Measurements from ENCODE around the gene DDR2. TPM values are rescaled to one million over a fixed set of nuclear protein-coding genes. Genes with fewer than 3 reads are reported as not detected.

DDR2 gene
- total and polyA plus RNA-seq, 12 donors = 5.1 to 32.0 (median 20.8) TPM

DNA sequence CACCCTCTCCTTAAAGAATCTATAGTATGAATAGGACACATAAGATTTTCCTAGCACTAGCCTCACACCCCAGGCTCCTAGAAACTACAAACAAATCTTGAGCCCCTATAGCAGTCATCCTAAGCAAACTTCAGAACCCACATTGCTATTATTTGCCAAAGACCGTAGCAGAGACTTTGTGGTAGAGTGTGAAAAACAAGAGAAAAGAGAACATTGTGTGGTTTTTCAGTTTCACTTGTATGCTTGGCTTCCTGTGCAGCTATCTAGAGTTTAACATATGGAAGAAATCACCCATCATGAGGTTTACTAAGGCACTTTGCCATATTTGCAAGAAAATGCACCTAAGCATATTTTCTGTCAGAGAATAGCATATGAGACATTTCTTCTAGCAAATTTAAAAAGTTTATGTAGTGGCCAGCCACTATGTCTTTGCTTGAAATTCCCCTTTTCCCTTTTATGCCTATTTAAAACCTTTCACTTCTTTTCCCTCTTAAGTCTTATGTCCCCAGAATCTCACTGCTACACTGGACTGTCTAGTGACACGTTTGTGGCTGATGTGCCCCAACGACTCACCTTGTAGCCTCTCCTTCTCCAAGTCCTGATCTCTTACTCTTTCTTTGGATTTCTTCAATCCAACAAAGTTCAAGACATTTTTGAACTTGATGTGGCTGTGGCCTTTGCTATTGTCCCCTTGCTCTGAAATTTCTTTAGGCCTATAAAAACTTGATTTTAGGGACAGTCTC, 203.1 kb downstream of the DDR2 start:
- peaks cover 0 to 18% (median 12%) of the 10 kb centered on the region in 11 donors for H3K9me3 ChIP-seq
- ATAC-seq (no peak), DNase-seq (no peak)
- TF ChIP-seq, protein P1, sequence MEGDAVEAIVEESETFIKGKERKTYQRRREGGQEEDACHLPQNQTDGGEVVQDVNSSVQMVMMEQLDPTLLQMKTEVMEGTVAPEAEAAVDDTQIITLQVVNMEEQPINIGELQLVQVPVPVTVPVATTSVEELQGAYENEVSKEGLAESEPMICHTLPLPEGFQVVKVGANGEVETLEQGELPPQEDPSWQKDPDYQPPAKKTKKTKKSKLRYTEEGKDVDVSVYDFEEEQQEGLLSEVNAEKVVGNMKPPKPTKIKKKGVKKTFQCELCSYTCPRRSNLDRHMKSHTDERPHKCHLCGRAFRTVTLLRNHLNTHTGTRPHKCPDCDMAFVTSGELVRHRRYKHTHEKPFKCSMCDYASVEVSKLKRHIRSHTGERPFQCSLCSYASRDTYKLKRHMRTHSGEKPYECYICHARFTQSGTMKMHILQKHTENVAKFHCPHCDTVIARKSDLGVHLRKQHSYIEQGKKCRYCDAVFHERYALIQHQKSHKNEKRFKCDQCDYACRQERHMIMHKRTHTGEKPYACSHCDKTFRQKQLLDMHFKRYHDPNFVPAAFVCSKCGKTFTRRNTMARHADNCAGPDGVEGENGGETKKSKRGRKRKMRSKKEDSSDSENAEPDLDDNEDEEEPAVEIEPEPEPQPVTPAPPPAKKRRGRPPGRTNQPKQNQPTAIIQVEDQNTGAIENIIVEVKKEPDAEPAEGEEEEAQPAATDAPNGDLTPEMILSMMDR (IDR thresholded peaks at IDR 0.05) = no peak
- no peak overlapping the region for H3K27ac ChIP-seq
- peaks cover 0 to 7% (median 0%) of the 10 kb centered on the region in 7 donors for H3K27me3 ChIP-seq
- WGBS, 2 donors = 46 to 55% methylated on average over 3 of the region's 3 CpGs
- no peaks in the 10 kb centered on the region for H3K36me3 ChIP-seq
- H3K4me1 ChIP-seq = no peaks in the 10 kb centered on the region
- H3K4me3 ChIP-seq = no peak overlapping the region
- intact Hi-C loops (cut with DNase I) = no loop called here

Other genes starting within 250 kb of the DDR2 start
- gene SH2D1B, start 220.3 kb upstream of the DDR2 start, total RNA-seq = under 1 TPM in 4 of 10 donors, not detected in 6; 0.15 to 0.60 (median 0.17) TPM
- gene SH2D1B, start 220.3 kb upstream of the DDR2 start, polyA plus RNA-seq = under 1 TPM in 1 of 2 donors, not detected in 1; 0.09 TPM
- 10 to 100 TPM; 16.9 to 30.6 (median 21.0) TPM for gene UHMK1, start 134.6 kb upstream of the DDR2 start, total RNA-seq
- 1 to 10 TPM; 6.7 to 8.5 TPM for gene UHMK1, start 134.6 kb upstream of the DDR2 start, polyA plus RNA-seq
- gene UAP1, start 70.7 kb upstream of the DDR2 start, total RNA-seq = 10 to 100 TPM; 14.6 to 48.6 (median 19.0) TPM
- gene UAP1, start 70.7 kb upstream of the DDR2 start, polyA plus RNA-seq = 10 to 100 TPM; 28.3 to 32.6 TPM
- gene HSD17B7, start 158.2 kb downstream of the DDR2 start, total RNA-seq = 1 to 10 TPM; 1.7 to 7.2 (median 3.2) TPM
- gene HSD17B7, start 158.2 kb downstream of the DDR2 start, polyA plus RNA-seq = 10 to 100 TPM in 1 of 2 donors, 1 to 10 TPM in 1; 4.5 to 11.2 TPM
- 1 to 10 TPM in 1 of 10 donors, under 1 TPM in 9; 0.15 to 1.2 (median 0.35) TPM for gene CCDC190, start 228.7 kb downstream of the DDR2 start, total RNA-seq
- under 1 TPM; 0.07 to 0.29 TPM for gene CCDC190, start 228.7 kb downstream of the DDR2 start, polyA plus RNA-seq